Measurements from ENCODE around the gene SHISA8.
A peak's percentile ranks its signal among the peaks of the same experiment; 100 is the strongest.
"Not testable (repeated sequence)": the region's sequence is repeated elsewhere in the genome, so short reads cannot be mapped to it uniquely, and the experiment has no call there.

SHISA8 gene

GRCh38 chr22:41915035-41915785 lies at the start of gene SHISA8:
SHISA8 (minus strand) TSS chr22:41915074; CDS start chr22:41914667, 407 bp downstream.
- DNase-seq = no peak

- no peak for DNase-seq
Observed at GRCh38 chr22:41964112-41964491, 49.2 kb upstream of the SHISA8 start.

- DNase-seq = no peak
Observed at GRCh38 chr22:41963453-41964111, 48.7 kb upstream of the SHISA8 start.

GRCh38 chr22:41957941-41958556 lies 43.2 kb upstream of the SHISA8 start:
- no peak for DNase-seq

- no peak for DNase-seq
Observed at GRCh38 chr22:41952713-41953112, 37.8 kb upstream of the SHISA8 start.

GRCh38 chr22:41951898-41952474 lies 37.1 kb upstream of the SHISA8 start, which contains the start of gene SMIM45:
SMIM45 (plus strand) TSS chr22:41952150.
- DNase-seq = no peak

- no peak for DNase-seq
Observed at GRCh38 chr22:41949297-41949965, 34.6 kb upstream of the SHISA8 start.

GRCh38 chr22:41948928-41949296 lies 34.0 kb upstream of the SHISA8 start:
- DNase-seq = not testable (repeated sequence)

- no peak for DNase-seq
Observed at GRCh38 chr22:41948142-41948541, 33.3 kb upstream of the SHISA8 start.

- no peak for DNase-seq
Observed at GRCh38 chr22:41947424-41948080, 32.7 kb upstream of the SHISA8 start.

GRCh38 chr22:41946629-41947423 lies 32.0 kb upstream of the SHISA8 start, which contains the start of gene CENPM:
CENPM (minus strand) TSS chr22:41947152; CDS start chr22:41947076, 76 bp downstream.
- peak; percentile 86 for DNase-seq

GRCh38 chr22:41943661-41944209 lies 28.9 kb upstream of the SHISA8 start:
- no peak for DNase-seq

GRCh38 chr22:41940832-41941765 lies 26.2 kb upstream of the SHISA8 start:
- no peak for DNase-seq

- DNase-seq = no peak
Observed at GRCh38 chr22:41939981-41940831, 25.3 kb upstream of the SHISA8 start.

GRCh38 chr22:41936894-41937169 lies 22.0 kb upstream of the SHISA8 start:
- DNase-seq = no peak

GRCh38 chr22:41935509-41935908 lies 20.6 kb upstream of the SHISA8 start:
- DNase-seq = no peak

GRCh38 chr22:41935015-41935351 lies 20.1 kb upstream of the SHISA8 start:
- no peak for DNase-seq

- DNase-seq = no peak
Observed at GRCh38 chr22:41934284-41935014, 19.6 kb upstream of the SHISA8 start.

All from DMS 273 treated with DMSO at 0.1 percent for 48 hours (cell line).